G401 (cell line): ENCODE data around the gene DRC7. TPM values are rescaled to one million over a fixed set of nuclear protein-coding genes. Genes with fewer than 3 reads are reported as not detected.

Experiments
- DNase-seq: peaks from one replicate; pipeline ENCODE4 v3.0.0-alpha.2; 2015; ENCODE audit warnings: low spot score
- in situ Hi-C: cut with HindIII; loops from 2 replicates; pipeline ENCODE4 v1.10.0; 2016; ENCODE audit warnings: low sequenced_read_pairs, mixed read lengths
- total RNA-seq: library from RNA; depleted of rRNA; stranded (reverse); fragments of >200 nt; shearing (Covaris generic); gene quantifications from 2 replicates; pipeline ENCODE4 v1.2.3, GENCODE V29; 2014

The DRC7 gene
- total RNA-seq, 1 experiment from 2014 or later: not detected

DNA sequence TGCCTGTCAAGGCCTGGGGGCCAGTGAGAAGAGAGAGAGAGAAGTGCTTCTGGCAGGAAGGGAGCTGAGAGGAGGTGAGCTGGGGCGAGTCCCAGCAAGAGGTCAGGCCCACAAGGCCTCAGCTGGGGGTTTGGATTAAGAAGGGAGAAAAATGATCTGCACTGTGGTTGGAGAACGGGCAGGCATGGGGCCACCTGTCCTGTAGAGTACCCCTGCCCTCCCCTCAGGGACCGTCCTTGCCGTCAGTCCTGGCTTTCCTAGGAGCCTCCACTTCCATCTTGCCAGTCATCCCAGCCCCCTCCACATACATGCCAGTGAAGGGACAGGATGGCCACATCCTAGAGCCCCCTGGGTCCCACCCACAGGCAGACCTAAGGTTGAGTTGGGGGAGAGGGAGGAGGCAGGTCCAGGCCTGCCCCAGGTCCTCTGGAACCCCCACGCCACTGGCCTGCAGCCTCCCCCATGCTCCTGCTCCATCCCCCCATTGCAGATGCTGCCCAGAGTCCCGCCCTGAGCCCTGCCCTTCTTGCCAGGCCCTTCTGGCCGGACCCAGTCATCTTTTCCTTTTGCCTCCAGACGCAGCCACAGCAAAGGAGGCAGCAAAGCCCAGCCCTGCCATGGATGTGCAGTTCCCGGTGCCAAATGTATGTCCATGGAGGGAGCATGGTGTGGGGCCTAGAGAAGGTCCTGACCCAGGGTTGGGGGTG lies 59.9 kb downstream of the DRC7 start:
- in situ Hi-C loops: loop anchor here (5.0 kb wide), 1 partner anchor 43 kb away; no protein-coding TSS in a partner anchor
- DNase-seq: no peak

DNA sequence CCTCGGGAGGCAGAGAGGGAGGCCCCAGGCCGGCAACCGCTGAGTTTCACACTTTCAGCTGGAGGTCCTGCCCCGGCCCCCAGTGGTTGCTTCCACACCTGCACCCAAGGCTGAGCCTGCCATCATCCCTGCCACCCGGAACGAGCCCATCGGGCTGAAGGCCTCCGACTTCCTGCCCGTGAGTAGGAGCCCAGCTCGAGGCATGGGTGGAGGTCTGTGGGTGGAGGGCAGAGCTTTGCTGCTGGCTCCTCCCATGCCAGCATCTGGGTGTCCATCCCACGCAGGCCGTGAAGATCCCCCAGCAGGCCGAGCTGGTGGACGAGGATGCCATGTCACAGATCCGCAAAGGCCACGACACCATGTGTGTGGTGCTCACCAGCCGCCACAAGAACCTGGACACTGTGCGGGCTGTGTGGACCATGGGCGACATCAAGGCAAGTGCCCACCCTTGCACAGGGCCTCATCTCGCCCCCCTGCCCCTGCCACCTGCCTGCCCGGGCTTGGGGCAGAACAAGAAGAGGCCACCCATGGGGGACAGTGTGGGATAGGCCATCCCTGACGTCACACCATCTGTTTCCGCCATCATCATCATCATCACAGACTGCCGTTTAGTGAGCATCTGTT lies 60.6 kb downstream of the DRC7 start:
- no peak for DNase-seq
- in situ Hi-C loops: loop anchor here (5.0 kb wide), 1 partner anchor 42 kb away; no protein-coding TSS in a partner anchor

DNA sequence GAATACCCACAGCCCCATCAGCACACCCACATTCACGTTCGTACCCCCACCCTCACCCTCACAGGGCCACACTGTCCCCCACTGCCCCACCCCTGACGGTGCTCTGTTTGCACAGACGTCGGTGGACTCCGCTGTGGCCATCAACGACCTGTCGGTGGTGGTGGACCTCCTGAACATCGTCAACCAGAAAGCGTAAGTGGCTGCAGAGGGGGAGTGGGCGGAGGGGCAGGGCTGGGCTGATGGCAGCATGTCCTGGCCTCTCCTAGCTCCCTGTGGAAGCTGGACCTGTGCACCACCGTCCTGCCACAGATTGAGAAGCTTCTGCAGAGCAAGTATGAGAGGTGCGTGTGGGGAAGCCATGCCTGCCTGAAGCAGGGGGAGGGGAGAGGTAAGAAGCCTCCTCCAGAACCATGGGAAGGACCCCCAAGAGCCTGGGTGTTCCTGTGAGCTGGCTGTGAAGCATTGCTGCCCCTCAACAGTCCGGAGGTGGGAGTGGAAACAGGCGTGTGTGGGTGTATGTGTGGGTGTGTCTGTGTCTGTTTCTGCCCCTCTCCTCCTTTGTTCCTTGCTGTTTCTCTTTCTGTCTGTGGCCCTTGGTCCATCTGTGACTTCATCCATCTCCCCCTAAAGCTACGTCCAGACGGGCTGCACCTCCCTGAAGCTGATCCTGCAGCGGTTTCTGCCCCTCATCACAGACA lies 61.3 kb downstream of the DRC7 start:
- no peak for DNase-seq

DNA sequence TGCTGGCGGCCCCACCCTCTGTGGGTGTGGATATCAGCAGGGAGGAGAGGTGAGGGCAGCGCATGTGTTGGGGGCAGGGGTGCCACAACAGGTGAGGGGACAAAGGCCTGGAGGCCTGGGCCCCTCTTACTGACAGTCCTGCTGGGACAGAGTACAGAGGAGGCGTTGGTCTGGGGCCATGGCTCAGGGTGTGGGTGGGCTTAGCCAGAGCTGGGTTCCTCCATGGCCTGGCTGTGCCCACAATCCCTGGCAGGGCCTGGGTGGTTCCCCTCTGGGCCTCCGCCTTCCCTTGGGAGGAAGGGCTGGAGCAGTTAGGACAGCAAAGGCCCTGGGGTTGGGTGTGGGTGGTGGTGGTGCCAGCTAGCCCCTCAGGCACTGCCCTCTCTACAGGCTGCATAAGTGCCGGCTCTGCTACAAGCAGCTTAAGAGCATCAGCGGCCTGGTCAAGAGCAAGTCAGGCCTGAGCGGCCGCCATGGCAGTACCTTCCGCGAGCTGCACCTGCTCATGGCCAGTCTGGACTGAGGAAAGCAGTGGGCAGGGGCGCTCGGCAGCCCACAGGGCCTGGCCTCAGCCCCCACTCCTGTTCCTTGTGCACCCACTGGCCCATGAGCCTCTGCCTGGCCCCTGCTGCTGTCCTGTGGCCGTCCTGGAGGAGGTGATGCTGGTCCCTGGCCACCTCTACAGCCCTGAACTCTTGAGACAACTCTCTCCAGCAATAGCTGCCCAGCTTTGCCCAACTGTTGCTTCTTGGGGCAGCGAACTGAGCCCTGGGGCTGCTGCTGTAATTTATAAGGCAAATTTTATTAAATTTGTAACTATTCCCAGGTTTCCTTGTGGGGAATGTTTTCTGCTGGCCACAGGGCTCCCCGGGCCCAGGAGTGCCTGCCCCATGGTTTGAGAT lies 62.1 kb downstream of the DRC7 start:
- no peak for DNase-seq
- in situ Hi-C loops: loop anchor here (5.0 kb wide), 1 partner anchor 41 kb away; no protein-coding TSS in a partner anchor

More for the DNA sequence above, 61.3 kb downstream of the DRC7 start:
- in situ Hi-C loops: loop anchor here (5.0 kb wide), 1 partner anchor 41 kb away; no protein-coding TSS in a partner anchor

DNA sequence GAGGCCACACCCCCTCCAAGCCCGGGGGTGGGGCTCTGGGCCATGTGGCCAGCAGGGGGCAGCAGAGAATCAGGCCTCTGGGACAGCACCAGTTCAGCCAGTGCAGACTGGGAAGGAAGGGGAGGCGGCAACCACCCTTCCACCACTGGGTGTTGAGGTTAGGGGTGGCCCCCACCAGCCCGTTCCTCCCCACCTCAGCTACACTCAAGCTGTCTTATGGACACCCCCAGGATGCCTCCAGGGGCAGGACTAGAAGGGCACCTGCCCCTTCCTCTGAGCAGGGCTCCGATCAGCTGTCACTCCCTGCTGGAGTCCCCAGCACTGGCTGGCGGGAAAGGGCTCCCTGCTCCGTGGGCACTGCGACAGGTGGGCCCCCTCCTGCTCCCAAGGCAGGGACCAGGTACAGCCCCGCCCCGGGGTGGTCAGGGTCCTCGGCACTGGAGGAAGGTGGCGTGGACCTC lies 62.8 kb downstream of the DRC7 start:
- in situ Hi-C loops: loop anchor here (5.0 kb wide), 1 partner anchor 40 kb away; no protein-coding TSS in a partner anchor
- DNase-seq: peak; percentile 71

DNA sequence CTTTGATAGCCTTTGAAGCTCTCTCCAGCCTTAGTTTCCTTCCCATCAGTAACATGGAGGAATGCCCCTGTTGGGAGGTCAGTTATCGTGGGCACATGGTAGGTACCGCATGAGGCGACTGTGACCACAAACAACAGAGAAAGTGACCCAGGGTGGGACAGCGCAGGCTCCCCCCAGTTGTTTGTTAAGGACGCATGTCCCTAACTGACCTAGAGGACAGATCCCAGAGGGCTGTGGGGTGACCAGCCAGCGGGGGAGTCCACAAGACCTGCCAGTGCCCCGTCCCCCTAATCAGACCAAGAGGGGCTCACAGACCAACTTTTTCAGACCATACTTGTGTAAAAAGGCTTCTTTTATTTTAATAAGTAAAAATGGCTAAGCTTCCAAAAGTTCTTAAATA lies 63.3 kb downstream of the DRC7 start:
- in situ Hi-C loops: loop anchor here (5.0 kb wide), 1 partner anchor 39 kb away; no protein-coding TSS in a partner anchor
- no peak for DNase-seq

DNA sequence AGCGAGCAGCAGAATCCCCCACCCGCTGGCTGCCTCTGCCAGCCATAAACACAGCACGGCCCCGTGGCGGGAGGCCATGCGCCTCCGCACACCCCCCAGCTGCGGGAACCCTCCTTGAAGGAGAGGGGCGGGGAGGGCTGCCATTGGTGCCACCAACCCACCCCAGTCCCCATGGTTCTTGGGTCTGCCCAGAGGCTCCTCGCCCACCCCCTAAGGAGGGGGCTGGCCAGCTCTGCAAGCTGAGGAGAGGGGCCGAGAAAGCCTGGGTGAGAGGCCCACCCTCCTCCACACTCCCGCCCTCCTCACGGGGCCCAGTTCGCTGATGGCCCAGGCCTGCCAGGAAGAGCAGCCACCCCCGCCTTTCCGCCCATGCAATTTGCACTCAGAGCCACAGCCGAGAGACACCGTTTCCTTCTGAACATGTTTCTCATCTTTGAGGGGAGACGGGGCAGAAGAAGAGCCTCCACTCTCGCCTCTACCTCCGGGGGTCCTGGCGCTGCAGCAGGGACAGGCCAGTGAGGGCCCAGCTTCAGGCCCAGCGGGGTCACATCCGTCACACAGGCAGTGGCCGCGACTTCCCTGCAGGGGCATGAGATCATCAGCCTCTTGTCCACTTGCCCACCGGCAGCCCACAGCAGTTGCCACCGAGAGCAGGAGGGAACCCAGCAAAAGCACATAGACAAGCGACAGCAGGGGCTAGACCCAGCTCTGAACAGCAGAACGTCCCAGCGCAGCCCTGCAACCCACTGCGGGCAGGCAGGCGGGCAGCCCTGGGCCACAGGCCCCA lies 63.9 kb downstream of the DRC7 start:
- no peak for DNase-seq
- in situ Hi-C loops: loop anchor here (5.0 kb wide), 1 partner anchor 39 kb away; no protein-coding TSS in a partner anchor

DNA sequence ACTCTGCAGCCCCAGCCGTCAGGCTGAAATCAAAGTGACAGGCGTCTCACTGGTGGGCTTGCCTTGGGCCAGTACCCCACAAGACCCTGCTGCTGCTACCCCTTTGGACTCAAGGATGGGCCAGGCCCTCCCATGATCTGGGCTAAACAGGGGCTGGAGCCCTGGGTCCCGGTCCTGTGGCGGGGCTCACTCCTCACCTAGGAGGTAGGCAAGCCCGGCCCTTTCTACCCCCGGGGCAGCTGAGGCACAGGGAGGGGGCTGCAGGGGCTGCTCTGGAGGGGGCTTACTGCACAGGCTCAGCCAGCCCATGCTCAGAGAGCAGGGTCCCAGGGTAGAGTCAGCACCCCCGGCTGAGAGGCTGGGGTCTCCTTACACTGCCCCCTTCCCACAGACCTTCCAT lies 64.5 kb downstream of the DRC7 start:
- no peak for DNase-seq
- in situ Hi-C loops: loop anchor here (5.0 kb wide), 1 partner anchor 38 kb away; no protein-coding TSS in a partner anchor

DNA sequence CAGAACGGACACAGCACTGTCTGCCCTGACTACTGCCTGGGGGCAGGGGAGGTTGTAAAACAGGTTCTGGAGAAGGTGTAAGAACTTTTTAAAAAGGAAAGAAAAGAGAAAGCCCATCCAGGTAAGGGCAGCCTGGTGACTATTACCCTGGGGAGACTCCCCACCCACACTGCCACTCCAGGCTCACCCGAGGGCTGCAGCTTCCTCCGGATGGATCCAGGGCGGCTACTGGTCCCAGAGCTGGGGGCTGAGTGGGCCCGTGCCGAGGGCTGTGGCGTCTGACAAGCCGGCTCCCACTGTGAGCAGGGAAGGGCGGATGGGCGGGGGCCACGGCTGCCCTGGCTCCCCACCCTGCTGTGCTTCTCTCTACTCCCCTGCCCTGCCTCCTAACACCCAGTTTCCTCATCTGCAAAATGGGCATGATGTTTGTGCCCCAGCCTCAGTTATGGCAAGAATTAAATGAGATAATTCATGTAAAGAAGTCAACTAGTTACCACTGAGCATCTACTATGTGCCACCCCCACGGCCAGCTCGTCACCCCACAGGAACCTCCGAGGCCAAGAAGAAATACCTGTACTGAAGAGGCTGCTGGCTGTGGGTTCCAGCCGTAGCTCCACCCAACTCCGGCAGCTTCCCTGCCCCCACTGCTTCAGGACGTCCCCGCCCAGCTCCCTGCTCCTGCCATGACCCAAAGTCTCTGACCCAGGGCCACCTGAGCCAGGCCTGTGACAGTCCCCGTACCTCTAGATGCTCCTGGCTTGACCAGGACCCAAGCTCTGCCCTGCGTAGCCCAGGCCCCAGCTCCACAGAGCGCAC lies 65.1 kb downstream of the DRC7 start:
- in situ Hi-C loops: loop anchor here (5.0 kb wide), 1 partner anchor 38 kb away; no protein-coding TSS in a partner anchor
- DNase-seq: no peak

DNA sequence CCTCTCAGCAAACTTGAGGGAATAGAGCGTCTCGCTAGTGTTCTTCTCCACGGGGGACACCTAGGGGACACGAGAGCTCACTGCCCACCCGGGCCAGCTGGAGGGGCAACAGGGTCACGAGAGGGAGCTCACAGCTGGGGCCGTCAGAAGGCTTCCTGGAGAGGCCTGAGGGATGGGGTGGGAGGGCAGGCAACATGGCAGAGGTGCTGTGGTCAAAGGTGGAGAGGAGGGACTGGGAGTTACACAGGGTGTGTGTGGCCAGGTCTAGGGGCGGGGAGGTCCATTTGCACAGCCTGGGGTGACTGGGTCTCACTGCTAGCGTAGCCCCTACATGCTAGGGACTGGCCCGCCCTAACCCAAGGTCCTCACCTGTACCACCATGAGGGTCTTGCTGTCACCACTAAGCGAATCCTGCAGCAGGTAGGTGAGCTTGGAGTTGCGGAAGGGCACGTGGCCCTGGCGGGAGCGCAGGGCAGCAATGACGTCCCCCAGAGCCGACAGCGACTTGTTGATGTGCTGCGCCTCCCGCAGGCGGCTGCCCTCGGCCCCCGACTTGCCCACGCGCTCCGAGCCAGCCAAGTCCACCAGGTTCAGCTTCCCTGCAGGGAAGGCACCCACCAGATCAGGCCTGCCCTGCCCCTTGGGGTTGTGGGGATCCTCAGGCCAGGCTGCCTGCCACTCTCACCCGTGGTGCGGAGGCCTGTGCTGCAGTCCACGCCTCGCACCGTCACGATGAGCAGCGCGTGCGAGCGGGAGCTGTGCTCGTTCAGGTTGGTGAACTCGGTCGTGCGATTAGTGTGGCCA lies 66.0 kb downstream of the DRC7 start:
- in situ Hi-C loops: no loop called here

DNA sequence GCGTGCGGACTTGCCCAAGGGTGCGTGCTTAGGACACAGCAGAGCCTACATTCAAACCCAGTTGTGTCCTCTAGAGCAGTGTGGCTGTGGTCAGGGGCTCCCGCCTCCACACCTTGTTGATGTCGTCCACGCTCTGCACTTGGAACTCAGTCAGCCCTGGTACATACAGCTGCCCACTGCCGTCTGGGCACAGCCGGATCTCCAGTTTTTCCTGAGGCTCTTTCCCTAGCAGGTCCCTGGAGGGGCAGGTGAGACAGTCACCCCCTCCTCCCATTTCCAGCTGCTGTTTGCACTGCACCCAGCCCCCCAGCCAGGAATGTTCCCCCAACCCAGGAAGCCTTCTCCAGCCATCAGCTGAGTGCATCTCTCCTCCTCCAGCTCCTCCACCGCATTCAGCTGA lies 66.7 kb downstream of the DRC7 start:
- DNase-seq: no peak
- in situ Hi-C loops: no loop called here

More for the DNA sequence above, 66.0 kb downstream of the DRC7 start:
- no peak for DNase-seq

DNA sequence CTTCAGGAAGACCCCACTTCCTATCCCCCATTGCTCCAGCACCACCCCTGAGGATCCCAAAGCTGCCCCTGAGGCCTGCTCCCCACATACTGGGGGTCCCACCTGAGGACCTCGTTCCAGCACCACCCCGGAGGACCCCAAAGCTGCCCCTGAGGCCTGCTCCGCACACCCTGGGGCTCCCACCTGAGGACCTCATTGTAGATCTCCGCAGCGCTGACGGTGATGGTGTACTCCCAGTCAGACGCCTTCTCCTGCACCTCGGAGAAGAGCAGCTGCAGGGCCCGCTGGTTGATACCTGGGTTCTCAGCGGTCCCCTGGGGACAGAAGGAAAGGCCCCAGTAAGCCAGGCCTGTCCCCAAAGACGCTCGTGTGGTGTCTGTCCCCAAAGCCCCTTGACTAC lies 67.4 kb downstream of the DRC7 start:
- in situ Hi-C loops: no loop called here
- no peak for DNase-seq

DNA sequence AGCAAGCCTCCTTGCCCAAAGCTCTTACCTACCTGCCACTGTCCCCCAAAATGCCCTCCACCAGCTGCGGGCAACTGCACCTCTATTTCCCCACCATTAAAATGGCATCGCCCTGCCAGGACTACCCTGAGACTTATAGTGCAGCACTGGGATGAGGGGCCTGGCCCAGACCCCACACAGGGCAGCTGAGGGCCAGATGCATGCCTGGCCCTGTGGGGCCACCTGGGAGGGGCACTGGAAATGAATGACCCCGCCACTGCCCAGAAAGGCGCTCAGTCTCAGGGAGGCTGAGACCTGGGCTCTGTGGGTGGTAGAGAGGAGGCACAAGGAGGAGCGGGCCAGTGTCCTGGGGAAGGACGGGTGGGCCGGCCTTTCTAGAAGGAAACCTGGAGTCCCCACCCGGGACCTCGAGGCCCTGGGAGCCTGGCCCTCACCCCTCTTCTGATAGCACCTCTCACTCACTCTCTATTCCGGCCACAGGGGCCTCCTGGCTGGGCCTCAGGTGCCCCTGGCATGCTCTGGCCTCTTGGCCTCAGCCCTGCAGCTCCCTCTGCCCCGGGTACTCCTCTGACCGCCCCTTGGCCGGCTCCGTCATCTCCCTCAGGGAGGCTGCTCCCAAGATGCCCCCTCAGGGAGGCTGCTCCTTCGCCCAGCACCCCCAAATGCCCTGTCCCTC lies 67.9 kb downstream of the DRC7 start:
- no peak for DNase-seq
- in situ Hi-C loops: no loop called here

DNA sequence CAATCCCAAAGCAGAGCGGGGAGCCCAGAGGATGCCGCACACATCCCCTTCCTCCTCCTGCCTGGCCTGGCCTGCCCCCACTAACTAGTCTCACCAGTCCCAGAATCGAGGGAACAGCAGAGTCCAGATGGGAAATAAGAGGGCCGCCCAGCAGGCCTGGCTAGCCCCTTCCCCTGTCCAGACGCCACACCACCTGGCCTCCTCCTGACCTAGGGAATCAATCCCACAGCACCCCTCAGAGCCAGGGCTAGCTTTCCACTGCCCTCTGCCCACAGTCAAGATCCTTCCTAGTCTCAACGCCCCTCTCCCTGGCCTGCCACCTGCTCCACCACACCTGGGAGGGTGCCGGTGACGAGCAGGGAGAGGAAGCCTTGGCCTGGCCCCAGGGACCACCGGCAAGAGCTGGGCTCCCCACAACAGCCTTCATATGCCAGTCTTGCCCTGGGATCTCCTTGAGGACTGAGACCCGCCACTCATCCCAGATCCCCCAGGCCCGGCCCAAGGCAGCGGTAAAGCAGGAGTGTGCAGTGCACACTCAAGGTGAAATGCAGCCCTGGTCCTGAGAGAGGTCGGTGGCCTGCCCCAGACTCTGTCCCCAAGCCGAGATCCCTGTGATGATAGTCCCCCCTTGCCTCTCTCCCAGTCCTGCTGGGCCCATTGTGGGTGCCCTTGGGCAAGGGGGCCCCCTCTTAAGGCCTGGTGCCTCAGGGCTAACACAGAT lies 68.8 kb downstream of the DRC7 start:
- no peak for DNase-seq
- in situ Hi-C loops: no loop called here

DNA sequence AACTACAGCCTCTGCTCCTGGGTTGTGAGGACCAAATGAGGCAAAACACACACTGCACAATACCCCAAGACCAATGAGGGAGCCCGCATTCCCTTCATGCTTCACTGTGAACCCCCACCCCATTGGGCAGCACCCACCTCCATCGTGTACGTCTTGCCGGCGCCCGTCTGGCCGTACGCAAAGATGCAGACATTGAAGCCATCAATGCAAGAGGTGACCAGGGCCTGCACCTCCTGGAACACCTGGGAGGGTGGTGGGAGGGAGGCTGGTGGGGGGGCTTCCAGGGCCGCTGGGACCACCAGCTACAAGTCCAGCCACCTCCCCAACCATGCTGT lies 69.4 kb downstream of the DRC7 start:
- in situ Hi-C loops: no loop called here
- no peak for DNase-seq
